ENCODE results near the gene CCND1. TPM values are rescaled to one million over a fixed set of nuclear protein-coding genes. Genes with fewer than 3 reads are reported as not detected.

The CCND1 gene
- total and polyA plus RNA-seq, 9 of the 15 experiments (the other 6 are each of a cell fraction or from before 2014, with no cell fraction given) = 0.04 to 23.3 (median 3.8) TPM

- TF ChIP-seq ETV6 (IDR thresholded peaks at IDR 0.05; ENCODE audit: borderline replicate concordance in 1 of 2, low read depth in 2 of 2, low read length in 1 of 2) (no peak), ETV6 (CRISPR knock-in tag; IDR thresholded peaks at IDR 0.05; ENCODE audit: borderline replicate concordance) (no peak), EGR1 (conservative IDR thresholded peaks at IDR 0.05) (no peak), HDAC6 (IDR thresholded peaks at IDR 0.05; ENCODE audit: low read depth, low read length) (no peak), BRD4 (IDR thresholded peaks at IDR 0.05) (no peak), USF1 (CRISPR knock-in tag; IDR thresholded peaks at IDR 0.05) (0 out of 2 replicates have a peak, but pooled peaks have one; percentile 22), HMG20B (CRISPR knock-in tag; IDR thresholded peaks at IDR 0.05) (no peak), NCOA4 (IDR thresholded peaks at IDR 0.05; ENCODE audit: partially characterized antibody) (no peak), THRAP3 (IDR thresholded peaks at IDR 0.05; ENCODE audit: borderline replicate concordance) (no peak), GABPB1 (CRISPR knock-in tag; IDR thresholded peaks at IDR 0.05) (peak; percentile 62; the same call in 1 of the 2 replicates), MTF1 (CRISPR knock-in tag; IDR thresholded peaks at IDR 0.05; ENCODE audit: borderline replicate concordance) (no peak), ZNF644 (tag; IDR thresholded peaks at IDR 0.05; ENCODE audit: low read depth) (no peak), ZNF785 (CRISPR knock-in tag; IDR thresholded peaks at IDR 0.05) (no peak), ARID3B (CRISPR knock-in tag; IDR thresholded peaks at IDR 0.05; ENCODE audit: borderline replicate concordance) (no peak), POLR2AphosphoS2 (IDR thresholded peaks at IDR 0.05; ENCODE audit: low read length) (no peak), CBX2 (IDR thresholded peaks at IDR 0.05; ENCODE audit: insufficient read depth, low read length, poor library complexity, severe bottlenecking) (no peak), AFF1 (IDR thresholded peaks at IDR 0.05; ENCODE audit: low read depth in 1 of 2, partially characterized antibody in 2 of 2) (no peak), ETV5 (CRISPR knock-in tag; IDR thresholded peaks at IDR 0.05; ENCODE audit: low read depth) (no peak), PBX2 (CRISPR knock-in tag; IDR thresholded peaks at IDR 0.05; ENCODE audit: low read depth) (no peak), PBX2 (tag; conservative IDR thresholded peaks at IDR 0.05; ENCODE audit: low read depth) (no peak)
Measured at GRCh38 chr11:69640995-69641581, at the start of gene CCND1 (continued).
